ENCODE data around the gene PGC. TPM values are rescaled to one million over a fixed set of nuclear protein-coding genes. Genes with fewer than 3 reads are reported as not detected.
A peak's percentile ranks its signal among the peaks of the same experiment; 100 is the strongest.

PGC gene
- total RNA-seq, 4 donors from 2014 or later: 0.42 TPM; not detected in 3

- H3K4me3 ChIP-seq (ENCODE audit: low read depth, poor library complexity, severe bottlenecking): no peak overlapping the region
- WGBS, 2 donors: 79 to 85% methylated on average over 3 of the region's 3 CpGs
- intact Hi-C loops (cut with DNase I; ENCODE audit: low total_unique reads): loop anchor here (10.0 kb wide), 1 partner anchor 135 kb away; the partner anchor contains the start of genes BYSL and MED20
- no peak for DNase-seq (ENCODE audit: low spot score in 2 of 2)
- TF ChIP-seq CTCF (IDR thresholded peaks at IDR 0.05): no peak
- TF ChIP-seq POLR2A (IDR thresholded peaks at IDR 0.05): no peak
Measured at GRCh38 chr6:41789390-41789724, 42.2 kb upstream of the PGC start.

GRCh38 chr6:41787219-41787917, 40.2 kb upstream of the PGC start, which contains the start of gene TOMM6:
Gene TOMM6, plus strand, starts transcription at chr6:41787694. Its CDS starts 4 bp downstream, at chr6:41787698.
- intact Hi-C loops (cut with DNase I; ENCODE audit: low total_unique reads): loop anchor here (10.0 kb wide), 1 partner anchor 137 kb away; the partner anchor contains the start of genes BYSL and MED20
- DNase-seq (ENCODE audit: low spot score in 2 of 2): peak; percentile 93 to 99
- peak within 1 kb of the TSS; percentile 73 for H3K4me3 ChIP-seq (ENCODE audit: low read depth, poor library complexity, severe bottlenecking)
- TF ChIP-seq CTCF (IDR thresholded peaks at IDR 0.05) (peak in 1 of 3 donors; percentile 88), POLR2A (IDR thresholded peaks at IDR 0.05) (peak in 1 of 2 donors; percentile 21)
- WGBS, 2 donors: 0 to 1% methylated on average over 36 to 47 of the region's 55 CpGs

GRCh38 chr6:41786451-41787218, 39.4 kb upstream of the PGC start:
- TF ChIP-seq CTCF (IDR thresholded peaks at IDR 0.05) (no peak), POLR2A (IDR thresholded peaks at IDR 0.05) (no peak)
- H3K4me3 ChIP-seq (ENCODE audit: low read depth, poor library complexity, severe bottlenecking): peak overlapping the region; percentile 73
- intact Hi-C loops (cut with DNase I; ENCODE audit: low total_unique reads): loop anchor here (10.0 kb wide), 1 partner anchor 138 kb away; the partner anchor contains the start of genes BYSL and MED20
- peak; percentile 68 to 97 for DNase-seq (ENCODE audit: low spot score in 2 of 2)
- 0 to 1% methylated on average over 16 to 54 of the region's 58 CpGs for WGBS, 2 donors

GRCh38 chr6:41785689-41786450, 38.7 kb upstream of the PGC start:
- no peak for DNase-seq (ENCODE audit: low spot score in 2 of 2)
- TF ChIP-seq POLR2A (IDR thresholded peaks at IDR 0.05) (no peak), CTCF (IDR thresholded peaks at IDR 0.05) (no peak)
- H3K4me3 ChIP-seq (ENCODE audit: low read depth, poor library complexity, severe bottlenecking): no peak overlapping the region
- WGBS, 2 donors: 8 to 14% methylated on average over 25 to 27 of the region's 29 CpGs
- intact Hi-C loops (cut with DNase I; ENCODE audit: low total_unique reads): loop anchor here (10.0 kb wide), 1 partner anchor 139 kb away; the partner anchor contains the start of genes BYSL and MED20

- intact Hi-C loops (cut with DNase I; ENCODE audit: low total_unique reads): loop anchor here (10.0 kb wide), 1 partner anchor 140 kb away; the partner anchor contains the start of genes BYSL and MED20
- no peak for DNase-seq (ENCODE audit: low spot score in 2 of 2)
- no peak for TF ChIP-seq CTCF (IDR thresholded peaks at IDR 0.05)
- TF ChIP-seq POLR2A (IDR thresholded peaks at IDR 0.05): no peak
- no peak overlapping the region for H3K4me3 ChIP-seq (ENCODE audit: low read depth, poor library complexity, severe bottlenecking)
- WGBS, 2 donors: 73 to 83% methylated on average over 11 of the region's 11 CpGs
Measured at GRCh38 chr6:41785254-41785653, 38.1 kb upstream of the PGC start.
